ENCODE results near the gene LYRM7.

Gene LYRM7

DNA sequence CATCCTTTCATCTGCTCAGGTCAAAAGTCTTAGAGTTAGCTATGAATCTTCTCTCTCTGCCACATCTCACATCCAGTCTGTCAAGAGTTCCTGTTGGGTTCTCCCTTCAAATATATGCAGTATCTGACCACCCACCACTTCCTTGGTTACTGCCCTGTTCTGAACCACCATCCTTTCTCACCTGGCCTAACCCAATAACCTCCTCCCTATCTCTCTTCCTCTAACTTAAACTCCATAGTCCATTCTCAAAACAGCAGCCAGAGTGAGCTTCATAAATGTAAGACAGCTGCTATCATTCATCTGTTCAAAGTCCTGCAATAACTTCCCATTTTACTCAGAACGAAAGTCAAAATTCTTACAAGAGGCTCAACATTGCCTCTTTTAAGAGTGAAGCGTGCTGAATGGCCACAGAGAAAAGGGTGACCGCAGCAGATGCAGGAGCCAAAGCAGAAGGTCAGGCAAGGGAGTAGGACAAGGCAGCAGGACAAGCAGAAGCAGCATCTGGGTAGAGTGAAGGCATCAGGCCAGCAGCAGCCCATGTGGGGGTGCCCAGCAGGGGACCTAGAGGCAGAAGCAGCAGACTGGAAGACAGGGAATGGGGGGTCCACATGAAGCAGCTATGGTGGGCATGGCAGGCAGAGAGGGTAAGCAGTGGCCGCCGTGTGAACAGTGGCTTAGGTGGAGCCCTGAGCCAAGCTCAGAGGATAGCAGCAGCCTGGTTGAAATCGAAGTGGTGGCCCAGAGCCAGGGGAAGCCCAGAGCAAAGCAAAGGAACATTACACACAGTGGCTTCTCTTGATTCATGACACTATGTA lies 53.9 kb downstream of the LYRM7 start:
- Histone ChIP-seq H3K4me1 (ENCODE audit: control insufficient read depth, insufficient read depth, low read length) (no peaks in the 10 kb centered on the region), H3K9me3 (ENCODE audit: control insufficient read depth, insufficient read depth, low read depth, low read length) (no peaks in the 10 kb centered on the region), H3K4me3 (ENCODE audit: low read depth, low read length) (no peak overlapping the region), H3K27ac (ENCODE audit: extremely low read depth, low read depth, low read length) (no peak overlapping the region), H3K36me3 (ENCODE audit: control insufficient read depth in 2 of 2, insufficient read depth in 1 of 2, low read length in 2 of 2) (no peaks in the 10 kb centered on the region)
- ChIA-PET POLR2A (no interaction called here), CTCF (no interaction called here)
- TF ChIP-seq GLIS1 (tag by site-specific recombination; IDR thresholded peaks at IDR 0.05) = 0 out of 2 replicates have a peak, but pooled peaks have one; percentile 33
- TF ChIP-seq, protein P1, sequence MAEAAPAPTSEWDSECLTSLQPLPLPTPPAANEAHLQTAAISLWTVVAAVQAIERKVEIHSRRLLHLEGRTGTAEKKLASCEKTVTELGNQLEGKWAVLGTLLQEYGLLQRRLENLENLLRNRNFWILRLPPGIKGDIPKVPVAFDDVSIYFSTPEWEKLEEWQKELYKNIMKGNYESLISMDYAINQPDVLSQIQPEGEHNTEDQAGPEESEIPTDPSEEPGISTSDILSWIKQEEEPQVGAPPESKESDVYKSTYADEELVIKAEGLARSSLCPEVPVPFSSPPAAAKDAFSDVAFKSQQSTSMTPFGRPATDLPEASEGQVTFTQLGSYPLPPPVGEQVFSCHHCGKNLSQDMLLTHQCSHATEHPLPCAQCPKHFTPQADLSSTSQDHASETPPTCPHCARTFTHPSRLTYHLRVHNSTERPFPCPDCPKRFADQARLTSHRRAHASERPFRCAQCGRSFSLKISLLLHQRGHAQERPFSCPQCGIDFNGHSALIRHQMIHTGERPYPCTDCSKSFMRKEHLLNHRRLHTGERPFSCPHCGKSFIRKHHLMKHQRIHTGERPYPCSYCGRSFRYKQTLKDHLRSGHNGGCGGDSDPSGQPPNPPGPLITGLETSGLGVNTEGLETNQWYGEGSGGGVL (tag by site-specific recombination; IDR thresholded peaks at IDR 0.05) = no peak

DNA sequence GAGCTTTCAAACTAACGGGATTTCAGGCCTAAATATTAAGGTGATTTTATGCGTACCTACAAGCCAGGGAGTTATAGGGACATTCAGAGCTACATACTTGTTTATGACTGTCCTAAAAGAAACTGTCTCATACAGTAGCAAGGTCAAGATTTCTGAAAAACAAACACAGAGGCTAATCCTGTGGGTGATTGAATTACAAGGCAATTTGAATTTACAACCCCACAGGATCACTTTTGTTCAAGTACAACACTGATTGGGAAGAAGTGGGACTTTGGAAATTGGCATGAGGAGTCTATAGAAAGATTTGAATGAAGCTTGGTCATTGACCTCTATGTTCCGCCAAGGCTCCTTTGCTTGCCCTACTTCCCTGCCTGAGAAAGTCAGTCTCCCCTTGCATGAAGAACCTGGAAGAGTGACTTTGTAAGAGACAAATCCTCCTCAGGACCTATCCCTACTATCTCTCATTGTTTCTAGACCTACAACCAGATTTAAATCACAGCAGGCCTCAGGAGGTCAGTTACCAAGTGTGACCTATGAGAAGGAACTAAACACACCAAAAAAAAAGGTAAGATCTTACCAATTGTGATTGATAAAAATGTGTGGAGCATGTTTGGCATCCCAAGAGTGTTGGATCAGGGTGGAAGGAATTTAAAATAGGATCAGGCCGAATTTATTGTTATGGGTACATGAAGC lies 54.7 kb downstream of the LYRM7 start:
- TF ChIP-seq OSR2 (tag by site-specific recombination; IDR thresholded peaks at IDR 0.05) = peak; percentile 15; the same call in 1 of the 2 replicates
- no peak for TF ChIP-seq KLF10 (tag by site-specific recombination; IDR thresholded peaks at IDR 0.05)
- no peaks in the 10 kb centered on the region for H3K9me3 ChIP-seq (ENCODE audit: control insufficient read depth, insufficient read depth, low read depth, low read length)
- no peaks in the 10 kb centered on the region for H3K4me1 ChIP-seq (ENCODE audit: control insufficient read depth, insufficient read depth, low read length)
- no peaks in the 10 kb centered on the region for H3K36me3 ChIP-seq (ENCODE audit: control insufficient read depth in 2 of 2, insufficient read depth in 1 of 2, low read length in 2 of 2)
- CTCF ChIA-PET = interaction anchor here (0.7 kb wide), 2 partner anchors 15 to 29 kb away, joined by 3 to 4 read pairs; no protein-coding TSS in a partner anchor
- H3K4me3 ChIP-seq (ENCODE audit: low read depth, low read length) = no peak overlapping the region
- H3K27ac ChIP-seq (ENCODE audit: extremely low read depth, low read depth, low read length) = no peak overlapping the region
- POLR2A ChIA-PET = no interaction called here

DNA sequence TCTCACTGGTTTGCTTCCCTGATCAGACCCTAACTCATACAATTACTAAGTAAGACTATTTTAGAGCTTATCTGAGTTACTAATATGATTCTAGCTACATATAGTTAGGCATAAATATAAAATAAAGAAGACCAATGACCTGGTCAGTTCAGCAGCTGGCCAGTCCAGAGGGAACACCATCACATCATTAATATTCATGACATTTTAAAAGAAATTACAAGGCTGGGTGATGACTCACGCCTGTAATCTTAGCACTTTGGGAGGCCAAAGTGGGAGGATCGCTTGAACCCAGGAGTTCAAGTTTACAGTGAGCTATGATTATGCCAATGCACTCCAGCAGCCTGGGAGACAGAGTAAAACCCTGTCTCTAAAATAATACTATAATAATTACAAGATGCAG lies 56.2 kb downstream of the LYRM7 start:
- H3K27ac ChIP-seq (ENCODE audit: extremely low read depth, low read depth, low read length) = no peak overlapping the region
- H3K9me3 ChIP-seq (ENCODE audit: control insufficient read depth, insufficient read depth, low read depth, low read length) = no peaks in the 10 kb centered on the region
- POLR2A ChIA-PET = interaction anchor here (0.6 kb wide), 1 partner anchor 954 kb away, joined by 3 read pairs; no protein-coding TSS in a partner anchor
- H3K4me1 ChIP-seq (ENCODE audit: control insufficient read depth, insufficient read depth, low read length) = no peaks in the 10 kb centered on the region
- CTCF ChIA-PET = no interaction called here
- no peak overlapping the region for H3K4me3 ChIP-seq (ENCODE audit: low read depth, low read length)
- no peaks in the 10 kb centered on the region for H3K36me3 ChIP-seq (ENCODE audit: control insufficient read depth in 2 of 2, insufficient read depth in 1 of 2, low read length in 2 of 2)
- no peak for TF ChIP-seq BCL11A (tag by site-specific recombination; IDR thresholded peaks at IDR 0.05; ENCODE audit: low read depth)
- no peak for TF ChIP-seq KLF1 (tag by site-specific recombination; IDR thresholded peaks at IDR 0.05)
- no peak for TF ChIP-seq ZNF335 (tag by site-specific recombination; conservative IDR thresholded peaks at IDR 0.05)
- TF ChIP-seq ZNF529 (tag by site-specific recombination; IDR thresholded peaks at IDR 0.05; ENCODE audit: insufficient replicate concordance) = no peak
- TF ChIP-seq, protein P2, sequence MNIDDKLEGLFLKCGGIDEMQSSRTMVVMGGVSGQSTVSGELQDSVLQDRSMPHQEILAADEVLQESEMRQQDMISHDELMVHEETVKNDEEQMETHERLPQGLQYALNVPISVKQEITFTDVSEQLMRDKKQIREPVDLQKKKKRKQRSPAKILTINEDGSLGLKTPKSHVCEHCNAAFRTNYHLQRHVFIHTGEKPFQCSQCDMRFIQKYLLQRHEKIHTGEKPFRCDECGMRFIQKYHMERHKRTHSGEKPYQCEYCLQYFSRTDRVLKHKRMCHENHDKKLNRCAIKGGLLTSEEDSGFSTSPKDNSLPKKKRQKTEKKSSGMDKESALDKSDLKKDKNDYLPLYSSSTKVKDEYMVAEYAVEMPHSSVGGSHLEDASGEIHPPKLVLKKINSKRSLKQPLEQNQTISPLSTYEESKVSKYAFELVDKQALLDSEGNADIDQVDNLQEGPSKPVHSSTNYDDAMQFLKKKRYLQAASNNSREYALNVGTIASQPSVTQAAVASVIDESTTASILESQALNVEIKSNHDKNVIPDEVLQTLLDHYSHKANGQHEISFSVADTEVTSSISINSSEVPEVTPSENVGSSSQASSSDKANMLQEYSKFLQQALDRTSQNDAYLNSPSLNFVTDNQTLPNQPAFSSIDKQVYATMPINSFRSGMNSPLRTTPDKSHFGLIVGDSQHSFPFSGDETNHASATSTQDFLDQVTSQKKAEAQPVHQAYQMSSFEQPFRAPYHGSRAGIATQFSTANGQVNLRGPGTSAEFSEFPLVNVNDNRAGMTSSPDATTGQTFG (tag by site-specific recombination; IDR thresholded peaks at IDR 0.05; ENCODE audit: borderline replicate concordance) = no peak
- no peak for TF ChIP-seq ZNF138 (tag by site-specific recombination; IDR thresholded peaks at IDR 0.05; ENCODE audit: borderline replicate concordance)
- no peak for TF ChIP-seq ZNF571 (tag by site-specific recombination; IDR thresholded peaks at IDR 0.05)
- TF ChIP-seq TCF7L2 (IDR thresholded peaks at IDR 0.05; ENCODE audit: borderline replicate concordance, low read depth, low read length) = no peak
- TF ChIP-seq ZNF777 (tag by site-specific recombination; IDR thresholded peaks at IDR 0.05; ENCODE audit: borderline replicate concordance) = no peak
- no peak for TF ChIP-seq IKZF3 (tag by site-specific recombination; IDR thresholded peaks at IDR 0.05)
- no peak for TF ChIP-seq ZNF426 (tag by site-specific recombination; IDR thresholded peaks at IDR 0.05)
- TF ChIP-seq, protein P3, sequence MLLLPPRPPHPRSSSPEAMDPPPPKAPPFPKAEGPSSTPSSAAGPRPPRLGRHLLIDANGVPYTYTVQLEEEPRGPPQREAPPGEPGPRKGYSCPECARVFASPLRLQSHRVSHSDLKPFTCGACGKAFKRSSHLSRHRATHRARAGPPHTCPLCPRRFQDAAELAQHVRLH (tag by site-specific recombination; IDR thresholded peaks at IDR 0.05) = no peak
- TF ChIP-seq YY2 (tag by site-specific recombination; IDR thresholded peaks at IDR 0.05) = no peak
- no peak for TF ChIP-seq ZNF324 (tag by site-specific recombination; IDR thresholded peaks at IDR 0.05)
- TF ChIP-seq ZBTB7A (tag by site-specific recombination; IDR thresholded peaks at IDR 0.05; ENCODE audit: low read depth) = no peak
